ENCODE results near the gene CDC123. TPM values are rescaled to one million over a fixed set of nuclear protein-coding genes. Genes with fewer than 3 reads are reported as not detected.

The CDC123 gene
- polyA plus RNA-seq, 2 of the 4 experiments (the other 2 are of a cell fraction) = 164 to 195 TPM

DNA sequence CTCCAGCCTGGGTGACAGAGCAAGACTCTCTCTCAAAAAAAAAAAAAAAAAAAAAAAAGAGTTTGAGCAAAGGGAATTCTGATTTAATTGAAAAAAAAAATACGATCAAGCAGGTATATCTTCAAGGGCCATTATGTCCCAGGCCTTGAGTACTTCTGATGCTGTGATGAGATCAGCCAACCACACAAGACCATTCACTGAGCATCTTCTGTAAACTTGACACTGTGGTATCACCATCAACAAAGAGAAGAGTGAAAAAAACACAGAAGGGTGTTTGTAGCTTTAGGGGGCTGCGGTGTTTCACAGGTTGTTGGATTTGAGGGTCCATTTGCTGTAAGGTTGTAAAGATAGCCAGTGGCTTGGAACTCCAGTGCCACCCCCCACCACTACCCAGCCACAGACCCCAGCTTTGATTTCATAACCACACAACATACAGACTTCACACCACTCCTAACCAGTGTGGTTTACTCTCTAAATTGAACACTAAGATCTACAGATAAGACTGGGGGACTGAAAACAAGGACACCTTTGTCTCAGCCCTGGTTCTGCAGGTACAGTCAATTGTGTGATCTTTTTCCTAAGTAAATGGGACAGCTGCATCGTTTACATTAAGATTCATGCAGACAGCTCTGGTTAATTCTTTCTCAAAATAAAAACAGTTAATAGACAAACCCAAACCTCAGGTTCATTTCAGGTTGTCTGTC is 66.4 kb downstream of the CDC123 start:
- Histone ChIP-seq H3K4me2 (no peak overlapping the region), H3K4me1 (peaks cover 23% of the 10 kb centered on the region), H3K27ac (0 out of 6 replicates have a peak overlapping the region, but pooled peaks of 1 of the 2 experiments have one; percentile 0), H3K9me3 (no peaks in the 10 kb centered on the region), H3K4me3 (no peak overlapping the region)
- WGBS (ENCODE audit: missing lambda C conversion rate) = 87% methylated on average over 3 of the region's 3 CpGs
- TF ChIP-seq, protein P1, sequence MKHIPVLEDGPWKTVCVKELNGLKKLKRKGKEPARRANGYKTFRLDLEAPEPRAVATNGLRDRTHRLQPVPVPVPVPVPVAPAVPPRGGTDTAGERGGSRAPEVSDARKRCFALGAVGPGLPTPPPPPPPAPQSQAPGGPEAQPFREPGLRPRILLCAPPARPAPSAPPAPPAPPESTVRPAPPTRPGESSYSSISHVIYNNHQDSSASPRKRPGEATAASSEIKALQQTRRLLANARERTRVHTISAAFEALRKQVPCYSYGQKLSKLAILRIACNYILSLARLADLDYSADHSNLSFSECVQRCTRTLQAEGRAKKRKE (CRISPR knock-in tag; IDR thresholded peaks at IDR 0.05; ENCODE audit: low read depth) = no peak
- no peak for TF ChIP-seq POLR2AphosphoS2 (conservative IDR thresholded peaks at IDR 0.05; ENCODE audit: low read length)
- TF ChIP-seq, protein P2, sequence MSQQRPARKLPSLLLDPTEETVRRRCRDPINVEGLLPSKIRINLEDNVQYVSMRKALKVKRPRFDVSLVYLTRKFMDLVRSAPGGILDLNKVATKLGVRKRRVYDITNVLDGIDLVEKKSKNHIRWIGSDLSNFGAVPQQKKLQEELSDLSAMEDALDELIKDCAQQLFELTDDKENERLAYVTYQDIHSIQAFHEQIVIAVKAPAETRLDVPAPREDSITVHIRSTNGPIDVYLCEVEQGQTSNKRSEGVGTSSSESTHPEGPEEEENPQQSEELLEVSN (IDR thresholded peaks at IDR 0.05; ENCODE audit: borderline replicate concordance, low read depth) = no peak
- TF ChIP-seq, protein P3, sequence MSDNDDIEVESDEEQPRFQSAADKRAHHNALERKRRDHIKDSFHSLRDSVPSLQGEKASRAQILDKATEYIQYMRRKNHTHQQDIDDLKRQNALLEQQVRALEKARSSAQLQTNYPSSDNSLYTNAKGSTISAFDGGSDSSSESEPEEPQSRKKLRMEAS (IDR thresholded peaks at IDR 0.05) = no peak
- no peak for TF ChIP-seq ZC3H11A (IDR thresholded peaks at IDR 0.05)
- TF ChIP-seq GATA3 (IDR thresholded peaks at IDR 0.05; ENCODE audit: borderline replicate concordance) = no peak
- no peak for TF ChIP-seq CHD2 (IDR thresholded peaks at IDR 0.05; ENCODE audit: low read length, partially characterized antibody)
- TF ChIP-seq, protein P4, sequence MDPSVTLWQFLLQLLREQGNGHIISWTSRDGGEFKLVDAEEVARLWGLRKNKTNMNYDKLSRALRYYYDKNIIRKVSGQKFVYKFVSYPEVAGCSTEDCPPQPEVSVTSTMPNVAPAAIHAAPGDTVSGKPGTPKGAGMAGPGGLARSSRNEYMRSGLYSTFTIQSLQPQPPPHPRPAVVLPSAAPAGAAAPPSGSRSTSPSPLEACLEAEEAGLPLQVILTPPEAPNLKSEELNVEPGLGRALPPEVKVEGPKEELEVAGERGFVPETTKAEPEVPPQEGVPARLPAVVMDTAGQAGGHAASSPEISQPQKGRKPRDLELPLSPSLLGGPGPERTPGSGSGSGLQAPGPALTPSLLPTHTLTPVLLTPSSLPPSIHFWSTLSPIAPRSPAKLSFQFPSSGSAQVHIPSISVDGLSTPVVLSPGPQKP (IDR thresholded peaks at IDR 0.05; ENCODE audit: low read depth, low read length) = no peak
- no peak for TF ChIP-seq FOSB (CRISPR knock-in tag; IDR thresholded peaks at IDR 0.05)
- TF ChIP-seq, protein P5, sequence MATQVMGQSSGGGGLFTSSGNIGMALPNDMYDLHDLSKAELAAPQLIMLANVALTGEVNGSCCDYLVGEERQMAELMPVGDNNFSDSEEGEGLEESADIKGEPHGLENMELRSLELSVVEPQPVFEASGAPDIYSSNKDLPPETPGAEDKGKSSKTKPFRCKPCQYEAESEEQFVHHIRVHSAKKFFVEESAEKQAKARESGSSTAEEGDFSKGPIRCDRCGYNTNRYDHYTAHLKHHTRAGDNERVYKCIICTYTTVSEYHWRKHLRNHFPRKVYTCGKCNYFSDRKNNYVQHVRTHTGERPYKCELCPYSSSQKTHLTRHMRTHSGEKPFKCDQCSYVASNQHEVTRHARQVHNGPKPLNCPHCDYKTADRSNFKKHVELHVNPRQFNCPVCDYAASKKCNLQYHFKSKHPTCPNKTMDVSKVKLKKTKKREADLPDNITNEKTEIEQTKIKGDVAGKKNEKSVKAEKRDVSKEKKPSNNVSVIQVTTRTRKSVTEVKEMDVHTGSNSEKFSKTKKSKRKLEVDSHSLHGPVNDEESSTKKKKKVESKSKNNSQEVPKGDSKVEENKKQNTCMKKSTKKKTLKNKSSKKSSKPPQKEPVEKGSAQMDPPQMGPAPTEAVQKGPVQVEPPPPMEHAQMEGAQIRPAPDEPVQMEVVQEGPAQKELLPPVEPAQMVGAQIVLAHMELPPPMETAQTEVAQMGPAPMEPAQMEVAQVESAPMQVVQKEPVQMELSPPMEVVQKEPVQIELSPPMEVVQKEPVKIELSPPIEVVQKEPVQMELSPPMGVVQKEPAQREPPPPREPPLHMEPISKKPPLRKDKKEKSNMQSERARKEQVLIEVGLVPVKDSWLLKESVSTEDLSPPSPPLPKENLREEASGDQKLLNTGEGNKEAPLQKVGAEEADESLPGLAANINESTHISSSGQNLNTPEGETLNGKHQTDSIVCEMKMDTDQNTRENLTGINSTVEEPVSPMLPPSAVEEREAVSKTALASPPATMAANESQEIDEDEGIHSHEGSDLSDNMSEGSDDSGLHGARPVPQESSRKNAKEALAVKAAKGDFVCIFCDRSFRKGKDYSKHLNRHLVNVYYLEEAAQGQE (IDR thresholded peaks at IDR 0.05) = no peak
- TF ChIP-seq CBX2 (IDR thresholded peaks at IDR 0.05; ENCODE audit: borderline replicate concordance, low read depth) = no peak
- TF ChIP-seq MAFK (IDR thresholded peaks at IDR 0.05; ENCODE audit: partially characterized antibody) = no peak
- TF ChIP-seq HEYL (CRISPR knock-in tag; IDR thresholded peaks at IDR 0.05) = no peak
- TF ChIP-seq, protein P6, sequence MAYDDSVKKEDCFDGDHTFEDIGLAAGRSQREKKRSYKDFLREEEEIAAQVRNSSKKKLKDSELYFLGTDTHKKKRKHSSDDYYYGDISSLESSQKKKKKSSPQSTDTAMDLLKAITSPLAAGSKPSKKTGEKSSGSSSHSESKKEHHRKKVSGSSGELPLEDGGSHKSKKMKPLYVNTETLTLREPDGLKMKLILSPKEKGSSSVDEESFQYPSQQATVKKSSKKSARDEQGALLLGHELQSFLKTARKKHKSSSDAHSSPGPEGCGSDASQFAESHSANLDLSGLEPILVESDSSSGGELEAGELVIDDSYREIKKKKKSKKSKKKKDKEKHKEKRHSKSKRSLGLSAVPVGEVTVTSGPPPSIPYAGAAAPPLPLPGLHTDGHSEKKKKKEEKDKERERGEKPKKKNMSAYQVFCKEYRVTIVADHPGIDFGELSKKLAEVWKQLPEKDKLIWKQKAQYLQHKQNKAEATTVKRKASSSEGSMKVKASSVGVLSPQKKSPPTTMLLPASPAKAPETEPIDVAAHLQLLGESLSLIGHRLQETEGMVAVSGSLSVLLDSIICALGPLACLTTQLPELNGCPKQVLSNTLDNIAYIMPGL (CRISPR knock-in tag; IDR thresholded peaks at IDR 0.05; ENCODE audit: borderline replicate concordance) = no peak
- ChIA-PET CTCF (interaction anchor here (0.5 to 4.9 kb wide), 19 partner anchors 12 to 812 kb away, joined by 3 to 76 read pairs (median 4); partner anchors contain the start of gene CAMK1D), POLR2A (no interaction called here)
- ATAC-seq = no peak
- no peak for DNase-seq (ENCODE audit: low read depth in 1 of 2, low spot score in 1 of 2)
- no peak for FAIRE-seq
